Suppressor macrophage (primary cell): ENCODE measurements around the gene ASIC2.

Experiments used
- DNase-seq, 4 experiments: peaks; one replicate each; pipeline ENCODE4 v3.0.0-alpha.2; 2020 to 2022

Gene ASIC2

DNA sequence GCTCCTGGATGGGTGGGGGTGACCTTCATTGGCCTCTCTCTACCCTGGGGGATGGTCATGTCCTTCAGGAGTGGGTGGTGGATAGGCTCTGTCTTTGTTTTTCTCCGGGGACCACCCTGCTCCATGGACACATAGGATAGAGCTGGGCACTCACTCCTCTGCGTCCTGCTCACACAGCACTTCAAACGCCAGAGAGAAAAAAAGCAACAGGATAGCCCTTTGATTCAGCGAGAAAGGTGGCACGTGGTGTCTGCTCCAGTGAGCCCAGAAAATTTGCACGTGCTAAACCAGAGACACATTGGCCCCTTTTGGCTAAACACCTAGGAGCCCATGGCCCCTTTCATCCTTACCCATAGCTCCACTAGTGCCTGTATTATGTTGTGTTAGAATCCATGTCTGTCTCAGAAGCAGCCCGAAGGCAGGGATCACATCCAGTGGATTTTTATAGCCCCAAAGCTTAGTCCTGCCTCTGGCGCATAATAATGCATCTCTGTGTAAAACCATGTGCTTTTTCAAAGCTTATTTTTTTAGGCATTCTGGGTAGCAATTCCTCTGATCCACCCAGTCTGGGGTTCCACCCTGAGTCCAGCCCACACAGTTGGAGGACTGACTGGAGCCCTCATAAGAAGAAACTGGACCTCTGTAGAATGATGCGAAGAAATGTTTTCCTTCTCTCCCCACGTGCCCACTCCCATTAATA lies 90.1 kb downstream of the ASIC2 start:
- DNase-seq: no peak

DNA sequence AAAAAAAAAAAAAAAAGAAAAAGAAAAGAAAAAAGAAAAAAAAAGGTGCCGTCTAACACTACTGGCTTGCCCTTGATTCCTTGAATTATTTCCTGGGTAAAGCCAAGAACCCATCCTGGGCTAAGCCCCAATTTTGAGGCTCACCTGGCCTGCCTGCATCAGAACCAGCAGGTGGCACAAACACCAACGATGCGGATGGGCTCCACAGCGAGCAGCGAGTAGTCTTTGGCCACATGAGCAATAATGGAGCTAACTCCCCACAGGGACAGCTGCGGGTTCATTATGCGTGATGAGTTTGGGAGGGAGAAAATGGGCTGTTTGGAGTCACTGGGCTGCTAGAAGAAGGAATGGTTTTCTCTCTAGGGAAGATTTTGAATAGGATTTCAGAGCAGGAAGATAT lies 91.1 kb downstream of the ASIC2 start:
- no peak for DNase-seq

DNA sequence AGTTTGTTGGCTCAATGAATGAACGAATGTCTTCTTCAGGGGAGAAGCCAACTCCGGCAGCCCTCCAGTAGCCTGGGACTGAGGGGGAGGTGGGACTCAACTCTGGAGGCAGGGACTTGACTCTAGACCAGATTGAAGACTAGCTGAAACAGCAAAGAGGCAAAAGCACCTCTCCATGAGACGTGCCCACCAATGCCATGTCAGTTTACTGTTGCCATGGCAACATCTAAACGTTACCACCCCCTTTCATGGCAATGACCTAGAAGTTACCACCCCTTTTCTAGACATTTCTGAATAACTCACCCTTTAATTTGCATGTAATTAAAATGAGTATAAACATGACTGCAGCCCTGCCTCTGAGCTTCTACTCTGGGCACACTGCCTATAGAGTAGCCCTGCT lies 91.8 kb downstream of the ASIC2 start:
- DNase-seq: no peak

DNA sequence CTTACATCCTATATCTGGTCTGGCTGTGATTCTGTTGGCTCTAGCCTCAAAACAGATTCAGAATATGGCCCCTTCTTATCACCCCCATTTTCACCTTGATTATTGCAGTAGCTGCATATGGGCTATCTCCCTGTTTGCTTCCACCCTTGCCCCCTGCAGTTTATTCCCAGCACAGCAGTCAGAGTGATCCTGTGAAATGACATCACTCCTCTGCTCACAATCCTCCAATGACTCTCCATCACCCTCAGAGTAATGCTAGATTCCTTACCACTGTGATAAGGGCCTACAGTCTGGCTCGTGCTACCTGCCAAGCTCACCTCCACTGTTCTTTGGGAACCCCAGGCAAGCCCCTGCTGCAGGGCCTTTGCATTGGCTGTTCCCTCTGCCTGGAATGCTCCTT lies 92.5 kb downstream of the ASIC2 start:
- no peak for DNase-seq

DNA sequence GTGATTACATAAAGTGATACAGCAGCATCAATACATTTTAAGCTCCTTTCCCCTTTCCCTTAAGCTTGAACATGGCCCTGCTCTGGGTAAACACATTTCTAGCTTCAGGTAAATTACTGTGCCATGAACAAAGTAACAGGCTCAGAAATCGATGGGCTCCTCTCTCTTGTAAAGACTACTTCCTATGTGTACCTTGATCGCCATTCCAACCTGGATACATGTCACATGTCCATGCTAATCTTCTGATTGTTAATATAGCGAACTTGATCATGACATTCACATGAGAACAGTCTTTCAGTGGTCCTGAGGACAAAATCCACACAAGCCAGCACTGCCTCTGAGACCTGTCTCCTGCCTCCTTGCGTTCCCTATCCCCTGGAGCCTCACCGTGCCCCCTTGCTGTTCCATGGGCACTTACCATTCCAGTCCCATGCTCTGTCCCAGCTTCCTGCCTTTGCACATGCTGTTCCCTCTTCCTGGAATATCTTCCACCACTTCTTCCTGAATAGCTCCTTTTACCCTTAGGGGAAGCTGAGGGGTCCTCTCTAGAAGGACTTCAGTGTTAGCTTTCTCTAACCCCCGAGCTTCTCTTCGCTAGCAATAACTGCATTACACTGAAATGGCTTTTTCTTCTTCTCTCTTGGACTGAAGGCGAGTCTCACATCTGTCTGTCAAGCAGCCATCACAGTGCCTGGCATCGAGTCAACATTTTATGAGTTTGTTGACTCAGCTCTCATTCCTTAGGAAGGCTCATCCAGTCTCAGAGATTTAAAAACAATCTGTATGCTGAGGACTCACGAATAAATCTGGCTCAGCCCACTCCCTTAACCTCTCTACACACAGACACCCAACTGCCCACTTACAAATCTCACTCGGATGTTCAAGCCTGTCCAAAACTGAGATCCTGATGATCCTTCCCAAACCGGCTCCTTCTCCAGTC lies 93.3 kb downstream of the ASIC2 start:
- DNase-seq: no peak

DNA sequence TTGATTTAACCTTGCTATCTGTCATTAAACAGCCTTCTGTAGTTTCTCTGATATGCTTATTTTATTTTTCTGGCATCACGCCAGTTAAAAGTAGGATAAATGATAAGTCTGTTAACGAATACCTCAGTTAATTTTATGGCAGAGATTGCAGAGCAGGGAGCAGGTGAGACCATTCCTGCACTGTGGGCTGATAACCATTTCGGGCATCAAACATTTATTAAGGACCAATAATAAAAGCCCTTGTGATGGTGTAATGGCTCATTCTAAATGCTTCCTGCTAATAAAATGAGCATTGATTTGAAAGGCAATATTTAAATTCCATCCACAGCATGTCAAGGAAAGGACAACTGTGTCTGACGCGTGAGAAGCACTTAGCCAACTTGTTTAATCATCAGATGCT lies 94.1 kb downstream of the ASIC2 start:
- no peak for DNase-seq

DNA sequence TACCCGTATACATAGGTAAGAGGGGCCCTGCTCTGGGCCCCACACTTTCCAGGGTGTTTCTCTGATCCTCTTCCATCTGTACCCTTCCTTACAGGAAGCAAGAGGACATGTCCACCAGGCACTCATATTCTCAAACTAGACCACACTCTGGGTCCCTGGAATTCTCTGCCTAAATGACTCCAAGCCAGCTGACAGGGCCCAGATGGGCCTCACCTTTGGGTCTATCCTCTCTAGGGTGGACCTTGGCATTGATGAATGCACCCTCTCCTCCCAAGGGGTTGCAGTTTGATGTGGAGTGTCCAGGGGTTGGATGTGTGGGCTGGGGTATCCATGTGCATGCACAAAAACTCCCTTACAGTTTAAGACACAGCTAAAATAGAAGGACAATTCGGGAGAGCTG lies 95.8 kb downstream of the ASIC2 start:
- DNase-seq: no peak

DNA sequence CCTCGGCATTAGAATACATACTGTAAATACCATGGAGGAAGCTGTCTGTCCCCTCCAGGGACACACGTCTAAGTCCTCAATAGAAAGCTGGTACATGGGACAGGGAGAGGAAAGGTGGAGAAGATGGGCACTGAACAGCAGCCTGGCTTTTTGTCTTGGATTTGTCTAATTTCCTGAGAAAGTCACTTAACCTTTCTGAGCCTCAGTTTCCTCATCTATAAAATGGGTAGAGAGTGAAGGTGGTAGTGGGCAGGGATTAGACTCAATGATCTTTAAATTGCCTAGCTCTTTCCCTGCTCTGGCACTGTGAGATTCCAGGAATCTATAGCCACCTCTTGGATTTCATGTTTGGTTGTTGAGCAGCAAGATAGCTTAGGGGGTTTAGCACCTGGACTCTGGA lies 96.2 kb downstream of the ASIC2 start:
- no peak for DNase-seq

DNA sequence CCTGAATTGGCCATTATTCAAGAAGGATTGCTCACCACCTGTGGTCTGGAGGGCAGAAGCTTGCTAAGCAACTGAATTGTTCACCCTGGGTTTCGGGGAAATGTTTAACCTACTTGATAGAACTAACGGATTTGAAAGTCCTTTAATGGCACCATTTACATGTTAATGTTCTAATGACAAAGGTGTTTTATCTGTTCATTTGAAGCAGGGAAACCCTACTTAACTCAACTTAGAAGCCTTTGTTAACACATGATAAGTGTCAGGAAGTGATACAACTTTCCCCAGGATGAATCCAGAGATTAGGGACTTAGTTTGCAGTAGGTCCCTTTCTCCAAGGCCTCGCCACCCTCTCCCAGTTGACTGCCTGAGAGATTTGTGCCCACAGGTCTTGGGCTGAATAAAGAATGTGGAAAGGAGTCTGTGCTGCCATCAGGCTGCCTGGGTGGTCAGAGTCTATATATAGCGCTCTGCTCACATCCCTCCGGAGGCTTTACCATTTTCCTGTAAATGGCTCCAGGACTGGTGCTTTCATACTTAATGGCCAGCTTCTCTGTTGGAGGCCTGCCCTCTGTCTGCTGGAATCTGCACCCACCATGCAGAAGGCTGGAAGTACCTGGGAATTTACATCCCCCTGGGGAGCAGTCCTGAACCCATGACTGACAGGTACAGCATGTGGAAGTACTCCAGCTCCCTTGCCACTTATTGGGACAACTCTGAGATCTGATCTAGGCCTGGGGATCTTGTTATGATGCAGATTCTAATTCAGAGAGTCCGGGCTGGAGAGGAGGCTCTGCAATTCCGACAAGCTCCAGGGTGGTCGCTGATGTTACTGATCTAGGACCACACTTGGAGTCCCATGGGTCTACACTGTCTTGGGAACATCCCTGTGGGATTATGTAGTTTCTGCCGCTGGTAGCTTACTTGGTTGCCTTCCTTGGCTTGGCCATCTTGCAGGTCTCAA lies 99.9 kb downstream of the ASIC2 start:
- no peak for DNase-seq

DNA sequence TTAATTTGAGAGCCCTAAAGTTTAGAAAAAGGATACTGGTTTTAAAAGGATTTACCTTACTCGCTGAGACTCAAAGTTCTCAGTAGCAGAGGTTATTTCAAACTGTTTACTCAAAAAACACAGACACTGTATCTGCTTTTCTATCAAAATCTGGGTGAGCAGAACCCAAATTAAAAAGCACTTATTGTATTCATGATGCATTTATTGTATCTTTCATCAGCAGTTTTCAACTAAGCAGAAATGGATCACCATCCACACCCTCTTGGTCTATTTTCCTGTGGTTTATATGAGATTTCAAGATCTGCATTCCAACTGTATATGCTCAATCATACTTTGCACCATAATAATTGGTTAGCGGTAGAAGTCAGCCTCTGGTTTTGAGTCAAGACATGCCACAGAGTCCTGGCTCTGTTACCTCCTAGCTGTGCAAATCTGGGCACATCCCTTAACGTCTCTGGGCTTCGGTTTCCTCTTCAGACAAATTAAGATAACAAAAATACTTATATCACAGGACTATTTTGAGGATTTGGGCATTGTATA lies 109.5 kb downstream of the ASIC2 start:
- DNase-seq: no peak

DNA sequence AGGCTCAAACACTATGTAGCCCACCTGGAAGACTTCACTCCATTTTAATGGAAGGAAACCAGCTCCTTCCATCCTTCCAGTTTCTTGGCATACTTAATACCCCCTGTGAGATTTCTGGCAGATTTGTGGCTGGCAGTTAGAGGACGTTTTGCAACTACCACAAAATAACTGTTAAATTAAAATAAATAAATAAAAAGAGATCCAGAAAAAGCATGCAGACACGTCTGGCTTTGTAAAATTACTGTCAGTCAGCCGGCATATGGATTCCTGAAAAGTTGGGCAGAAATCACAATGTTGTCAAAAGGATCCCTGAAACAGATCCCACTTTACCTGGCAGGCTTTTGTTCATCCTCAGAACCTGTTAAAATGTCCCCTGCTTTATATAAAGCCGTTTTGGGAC lies 113.9 kb downstream of the ASIC2 start:
- no peak for DNase-seq

DNA sequence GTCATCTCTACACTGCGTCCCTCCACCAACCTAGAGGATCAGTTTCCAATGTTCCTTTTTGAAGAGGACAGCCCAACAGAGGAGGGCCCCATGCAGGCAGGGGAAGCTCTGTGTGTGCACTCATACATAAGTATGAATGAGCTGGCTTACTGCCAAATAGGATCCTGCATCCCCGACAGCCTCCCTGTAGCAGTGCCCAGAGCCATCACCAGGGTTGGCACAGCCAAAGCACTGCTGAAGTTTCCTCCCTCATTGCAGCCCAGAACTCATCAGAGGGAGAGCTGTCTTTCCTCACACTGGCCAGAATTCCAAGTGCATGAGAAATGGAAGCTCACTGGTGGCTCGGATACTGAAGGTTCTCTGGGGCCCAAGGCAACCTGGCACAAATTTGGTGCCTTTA lies 114.4 kb downstream of the ASIC2 start:
- DNase-seq: no peak

DNA sequence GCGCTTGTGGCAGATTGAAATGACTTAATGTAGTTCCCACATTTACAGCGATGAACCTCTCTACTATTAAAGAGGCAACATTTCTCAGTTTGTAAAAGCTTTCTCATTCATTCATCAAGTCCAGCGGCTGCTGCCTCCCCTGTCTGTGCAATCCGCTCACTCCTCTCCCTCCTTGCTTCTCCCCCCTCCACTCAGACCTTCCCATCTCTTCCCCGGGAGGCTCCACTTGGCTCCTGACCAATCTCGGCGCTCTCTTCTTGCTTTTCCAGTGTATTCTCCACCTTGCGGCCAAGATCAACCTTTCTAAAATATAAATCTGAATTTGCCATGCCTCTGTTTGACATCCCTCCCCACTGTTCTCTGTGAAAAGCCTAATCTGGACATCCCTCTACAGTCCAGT lies 117.5 kb downstream of the ASIC2 start:
- no peak for DNase-seq

DNA sequence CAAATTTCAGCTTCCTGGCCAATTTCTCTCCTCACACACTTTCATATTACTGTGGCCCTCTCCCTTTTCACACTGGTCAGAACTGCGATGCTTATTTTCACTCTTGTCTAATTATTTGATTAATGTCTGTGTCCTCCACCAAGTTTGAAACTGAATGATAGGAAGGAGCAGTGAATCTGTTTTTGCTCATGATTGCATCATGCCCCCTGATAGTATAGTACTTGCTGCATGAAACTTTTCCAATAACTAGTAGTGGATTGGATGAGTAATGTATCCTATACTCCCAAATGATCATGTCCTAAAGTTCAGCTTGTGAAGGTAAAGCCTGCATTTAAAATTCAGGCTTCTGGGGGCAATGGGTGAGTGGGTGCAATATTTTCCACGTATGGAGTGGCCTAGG lies 121.2 kb downstream of the ASIC2 start:
- DNase-seq: no peak

DNA sequence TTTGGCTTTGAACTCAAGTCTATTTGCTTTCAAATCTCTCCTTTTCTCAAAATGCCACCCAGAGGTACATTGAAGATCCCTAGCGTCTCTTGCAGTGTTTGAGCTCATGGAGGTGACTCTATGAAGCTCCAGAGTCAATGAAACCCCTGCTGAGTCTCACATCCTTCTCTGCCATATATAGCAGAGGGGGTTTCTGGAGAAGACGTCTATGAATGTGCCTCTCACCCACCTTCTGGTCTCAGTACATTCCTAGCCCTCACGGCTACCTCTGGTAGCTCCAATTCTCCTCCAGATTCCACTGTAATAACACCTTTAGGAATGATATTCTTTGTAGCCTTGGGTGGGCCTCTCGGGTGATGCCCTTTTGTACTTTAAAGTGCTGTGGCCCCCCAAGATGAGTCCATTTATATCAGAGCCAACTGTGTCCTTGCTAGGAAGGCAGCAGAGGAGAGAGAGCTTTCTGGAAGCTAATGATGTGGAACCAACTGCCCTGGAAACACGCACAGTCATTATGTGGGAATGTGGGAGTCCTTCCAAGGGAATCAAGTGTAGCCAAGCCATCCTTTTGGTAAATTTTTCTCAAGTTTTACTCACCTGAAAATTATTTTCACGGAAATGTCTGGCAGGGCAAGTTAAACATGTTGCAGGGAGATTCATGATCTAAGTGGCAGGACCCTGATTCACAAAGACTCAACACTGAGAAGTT lies 123.4 kb downstream of the ASIC2 start:
- no peak for DNase-seq

DNA sequence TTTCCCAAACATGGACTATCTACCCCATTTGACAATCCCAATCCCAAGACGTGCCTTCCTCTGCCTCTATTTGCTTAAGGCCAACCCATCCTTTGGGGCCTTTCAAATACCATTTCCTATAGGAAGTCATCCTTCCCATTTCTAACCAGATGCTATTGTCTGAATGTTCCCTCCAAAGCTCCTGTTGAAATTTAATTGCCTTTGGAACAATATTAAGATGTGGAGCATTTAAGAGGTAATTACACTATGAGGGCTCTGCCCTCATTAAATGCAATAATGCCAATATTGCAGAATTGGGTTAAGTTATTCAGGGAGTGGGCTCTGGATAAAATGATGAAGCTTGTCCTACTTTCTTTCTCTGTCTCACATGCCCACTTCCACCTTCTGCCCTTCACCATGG lies 125.4 kb downstream of the ASIC2 start:
- no peak for DNase-seq

DNA sequence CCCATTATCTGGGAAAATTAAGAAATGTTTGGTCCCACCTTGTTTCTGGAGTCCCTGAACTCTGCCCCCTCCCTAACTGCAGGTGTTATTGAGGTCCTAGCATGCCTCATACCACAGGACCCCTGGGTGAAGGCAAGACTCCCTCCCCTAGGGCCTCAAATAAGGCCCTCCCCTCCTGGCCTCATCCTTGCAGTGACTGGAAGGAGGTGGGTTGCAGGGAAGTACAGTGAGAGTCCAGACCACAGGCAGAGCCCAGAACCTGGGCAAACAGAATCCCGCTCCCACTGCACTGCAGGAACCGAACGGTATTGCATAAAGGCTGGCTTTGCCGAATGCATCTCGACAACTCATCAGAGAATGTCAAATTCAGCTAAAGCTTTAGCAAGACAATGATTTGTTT lies 126.6 kb downstream of the ASIC2 start:
- no peak for DNase-seq

DNA sequence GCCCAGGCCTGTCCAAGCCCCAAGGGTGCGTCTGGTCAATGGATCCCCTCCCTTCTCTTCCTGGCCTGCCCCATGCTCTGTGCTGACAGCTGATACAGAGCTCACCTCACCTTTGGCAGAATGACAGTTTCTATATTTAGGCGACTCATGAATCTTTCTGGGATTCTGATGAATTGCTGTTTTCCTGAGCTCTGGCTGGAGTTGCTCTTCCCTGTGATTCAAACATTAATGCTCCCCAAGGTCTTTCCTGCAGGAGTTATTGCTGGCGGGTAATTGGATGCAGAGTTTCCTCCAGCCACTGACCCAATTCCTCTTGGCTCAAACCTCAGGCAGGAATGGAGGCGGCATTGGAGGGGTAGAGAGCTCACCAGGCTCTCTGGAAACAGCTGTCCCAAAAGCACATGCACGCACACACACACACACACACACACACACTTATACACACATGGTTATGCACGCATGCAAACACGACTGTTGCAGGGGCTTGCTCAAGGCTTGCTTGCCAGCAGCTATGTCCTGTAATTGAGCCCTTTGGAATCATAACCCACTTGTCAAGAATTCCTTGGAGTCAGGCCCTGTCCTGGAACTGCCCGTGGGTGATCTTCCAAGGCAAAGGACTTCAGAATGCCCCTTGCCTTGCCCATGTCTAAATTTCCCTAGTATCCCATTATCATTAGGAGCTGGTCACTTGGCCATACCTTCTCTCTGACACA lies 128.8 kb downstream of the ASIC2 start:
- DNase-seq: no peak

DNA sequence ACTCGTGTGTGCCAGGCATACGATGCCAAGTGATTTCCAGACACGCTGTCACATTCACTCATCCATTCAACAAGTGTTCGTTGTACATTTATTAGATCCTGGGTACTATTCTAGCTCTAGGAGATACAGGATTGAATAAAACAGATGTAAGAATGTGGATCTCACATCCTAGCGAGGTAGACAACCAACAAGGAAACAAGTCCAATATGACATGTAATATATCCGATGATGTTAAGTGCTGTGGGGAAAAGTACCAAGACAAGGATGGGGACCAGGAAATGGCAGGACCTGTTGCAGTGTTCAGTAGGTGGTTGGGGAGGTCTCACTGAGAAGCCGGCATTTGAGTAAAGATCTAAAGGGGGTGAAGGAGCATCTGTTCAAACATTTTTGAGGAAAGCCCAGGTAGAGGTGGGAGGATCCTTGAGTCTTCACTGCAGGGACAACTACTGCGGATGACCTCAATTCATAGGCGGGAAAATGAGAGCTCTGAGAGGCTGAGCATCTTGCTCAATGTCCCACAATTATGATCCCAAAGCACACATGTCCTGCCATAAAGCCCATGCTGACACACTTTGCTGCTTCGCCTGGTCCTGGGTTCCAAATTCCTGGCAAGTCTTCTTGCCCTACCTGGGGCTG lies 129.4 kb downstream of the ASIC2 start:
- no peak for DNase-seq

DNA sequence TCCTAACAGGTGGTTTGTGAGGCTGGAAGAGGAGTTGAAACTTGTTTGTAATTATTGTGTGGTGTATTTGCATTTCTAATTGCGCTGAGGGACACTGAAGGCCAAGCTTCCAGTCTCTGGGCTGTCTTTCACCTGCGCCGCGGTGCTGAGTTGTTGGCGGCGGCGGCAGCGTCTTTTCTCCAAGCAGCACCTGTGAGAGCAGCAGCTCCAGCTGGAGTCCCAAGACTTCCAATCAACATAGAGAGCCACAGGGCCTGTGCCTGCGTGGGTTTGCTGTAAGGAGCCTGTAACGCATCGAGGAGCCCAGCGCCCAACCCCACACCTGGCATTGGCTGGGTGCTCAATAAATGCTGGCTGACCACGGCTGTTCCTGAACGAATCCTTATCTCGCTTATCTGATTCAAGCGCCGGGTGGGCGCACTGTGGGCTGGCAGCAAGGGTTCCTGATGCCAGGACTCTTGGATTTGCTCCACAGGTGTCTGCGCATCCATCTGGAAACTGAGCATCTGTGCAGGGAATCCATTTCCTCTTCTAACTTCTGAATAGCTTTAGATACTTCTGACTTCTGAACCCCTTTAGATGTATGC lies 138.1 kb downstream of the ASIC2 start:
- no peak for DNase-seq
